HG03565 (cell line): ENCODE measurements around the gene BAIAP2L1.

Experiments used
- ATAC-seq: cut with Tn5 transposase; IDR thresholded peaks from one replicate; pipeline ENCODE4 v1.9.1; 2021; ENCODE audit warnings: mild to moderate bottlenecking, moderate library complexity; ENCODE audit not compliant: unreplicated experiment

Gene BAIAP2L1

GRCh38 chr7:98360221-98361130 is 40.4 kb downstream of the BAIAP2L1 start:
- no peak for ATAC-seq

GRCh38 chr7:98359395-98359794 is 41.5 kb downstream of the BAIAP2L1 start:
- ATAC-seq, result no peak

GRCh38 chr7:98358706-98359105 is 42.2 kb downstream of the BAIAP2L1 start:
- ATAC-seq, result no peak

GRCh38 chr7:98357751-98358161 is 43.1 kb downstream of the BAIAP2L1 start:
- no peak for ATAC-seq

- ATAC-seq, result no peak
These were observed 45.7 kb downstream of the BAIAP2L1 start for GRCh38 chr7:98355250-98355538.

- no peak for ATAC-seq
These were observed 46.2 kb downstream of the BAIAP2L1 start for GRCh38 chr7:98354511-98355249.

- ATAC-seq, result no peak
These were observed 46.8 kb downstream of the BAIAP2L1 start for GRCh38 chr7:98354052-98354451.

- ATAC-seq, result no peak
These were observed 48.3 kb downstream of the BAIAP2L1 start for GRCh38 chr7:98352621-98353020.

GRCh38 chr7:98351136-98351535 is 49.8 kb downstream of the BAIAP2L1 start:
- no peak for ATAC-seq

- no peak for ATAC-seq
These were observed 52.0 kb downstream of the BAIAP2L1 start for GRCh38 chr7:98348726-98349474.

- ATAC-seq, result no peak
These were observed 54.3 kb downstream of the BAIAP2L1 start for GRCh38 chr7:98346515-98347069.

GRCh38 chr7:98341106-98341505 is 59.8 kb downstream of the BAIAP2L1 start:
- ATAC-seq, result no peak

- ATAC-seq, result no peak
These were observed 61.8 kb downstream of the BAIAP2L1 start for GRCh38 chr7:98339043-98339442.

GRCh38 chr7:98338441-98338840 is 62.4 kb downstream of the BAIAP2L1 start:
- no peak for ATAC-seq

- no peak for ATAC-seq
These were observed 65.4 kb downstream of the BAIAP2L1 start for GRCh38 chr7:98335411-98335977.

GRCh38 chr7:98334081-98334480 is 66.8 kb downstream of the BAIAP2L1 start:
- ATAC-seq, result no peak

GRCh38 chr7:98330926-98331529 is 69.9 kb downstream of the BAIAP2L1 start:
- ATAC-seq, result no peak

GRCh38 chr7:98329791-98330373 is 71.0 kb downstream of the BAIAP2L1 start:
- no peak for ATAC-seq

- ATAC-seq, result no peak
These were observed 71.6 kb downstream of the BAIAP2L1 start for GRCh38 chr7:98329100-98329790.
